Vagina (tissue), 2 donors: ENCODE measurements around the gene ERCC8.

ENCODE experiments used
- CTCF ChIP-seq, 3 experiments: fragments of 450-650 bp in 2 of 3; fragments of 200-600 bp in 1 of 3; sonication (generic) in 1 of 3; IDR thresholded peaks; one replicate each; pipeline ENCODE4 v1.5.1; 2017 to 2019; ENCODE audit warnings: antibody characterized with exemption in 3 of 3, mild to moderate bottlenecking in 2 of 3, moderate library complexity in 2 of 3
- POLR2A ChIP-seq, 2 donors: fragments of 450-650 bp; IDR thresholded peaks; one replicate each; pipeline ENCODE4 v1.6.1; 2017; ENCODE audit warnings: antibody characterized with exemption in 2 of 2, mild to moderate bottlenecking in 2 of 2, moderate library complexity in 2 of 2

GRCh38 chr5:60851626-60852025 lies 93.2 kb downstream of the ERCC8 start:
- TF ChIP-seq CTCF (IDR thresholded peaks at IDR 0.05) (no peak), POLR2A (IDR thresholded peaks at IDR 0.05) (no peak)
